ENCODE measurements around the gene HAUS7. TPM values are rescaled to one million over a fixed set of nuclear protein-coding genes. Genes with fewer than 3 reads are reported as not detected.

HAUS7 gene
- polyA plus RNA-seq, 2 of the 4 experiments (the other 2 are of a cell fraction), result 39.1 to 53.6 TPM

- ATAC-seq (no peak), FAIRE-seq (no peak), DNase-seq (ENCODE audit: low read depth in 1 of 2, low spot score in 1 of 2) (no peak)
- Histone ChIP-seq H3K9me3 (no peaks in the 10 kb centered on the region), H3K4me3 (no peak overlapping the region), H3K27ac (no peak overlapping the region), H3K4me1 (no peaks in the 10 kb centered on the region), H3K4me2 (no peak overlapping the region)
- CTCF ChIA-PET, result interaction anchor here (2.3 to 2.4 kb wide), 2 partner anchors 25 to 43 kb away, joined by 8 to 13 read pairs; partner anchors contain the start of gene HAUS7
- TF ChIP-seq GATA3 (IDR thresholded peaks at IDR 0.05; ENCODE audit: borderline replicate concordance) (no peak), HES2 (IDR thresholded peaks at IDR 0.05) (no peak), MAZ (IDR thresholded peaks at IDR 0.05; ENCODE audit: borderline replicate concordance, low read depth, low read length) (no peak)
- POLR2A ChIA-PET, result no interaction called here
- WGBS (ENCODE audit: missing lambda C conversion rate), result 83% methylated on average over 9 of the region's 9 CpGs
Observed at GRCh38 chrX:153514259-153514658, 43.9 kb upstream of the HAUS7 start.

- CTCF ChIA-PET, result no interaction called here
- 45% methylated on average over 4 of the region's 5 CpGs for WGBS (ENCODE audit: missing lambda C conversion rate)
- Histone ChIP-seq H3K9me3 (no peaks in the 10 kb centered on the region), H3K27ac (no peak overlapping the region), H3K4me2 (no peak overlapping the region), H3K4me3 (no peak overlapping the region), H3K4me1 (no peaks in the 10 kb centered on the region)
- TF ChIP-seq USF2 (IDR thresholded peaks at IDR 0.05) (no peak), MAX (IDR thresholded peaks at IDR 0.05) (no peak), HEYL (CRISPR knock-in tag; IDR thresholded peaks at IDR 0.05) (no peak), TP53 (CRISPR knock-in tag; IDR thresholded peaks at IDR 0.05) (no peak), HDAC2 (IDR thresholded peaks at IDR 0.05) (no peak), ESRRA (IDR thresholded peaks at IDR 0.05; ENCODE audit: borderline replicate concordance, low read length) (no peak), FOXS1 (CRISPR knock-in tag; IDR thresholded peaks at IDR 0.05) (no peak), RARB (CRISPR knock-in tag; IDR thresholded peaks at IDR 0.05) (no peak), POLR2AphosphoS2 (conservative IDR thresholded peaks at IDR 0.05; ENCODE audit: low read length) (no peak), CBX2 (IDR thresholded peaks at IDR 0.05; ENCODE audit: borderline replicate concordance, low read depth) (no peak), RFX5 (IDR thresholded peaks at IDR 0.05) (no peak), EHMT2 (IDR thresholded peaks at IDR 0.05; ENCODE audit: low read depth) (no peak), SMC3 (IDR thresholded peaks at IDR 0.05) (no peak), EHF (CRISPR knock-in tag; IDR thresholded peaks at IDR 0.05) (no peak), HMGXB4 (CRISPR knock-in tag; IDR thresholded peaks at IDR 0.05; ENCODE audit: borderline replicate concordance) (no peak), GATA3 (IDR thresholded peaks at IDR 0.05; ENCODE audit: borderline replicate concordance) (no peak), JUN (IDR thresholded peaks at IDR 0.05) (no peak), TFCP2L1 (CRISPR knock-in tag; IDR thresholded peaks at IDR 0.05) (no peak), NR3C1 (IDR thresholded peaks at IDR 0.05) (no peak), RNF2 (IDR thresholded peaks at IDR 0.05; ENCODE audit: borderline replicate concordance, low read depth) (no peak)
- POLR2A ChIA-PET, result no interaction called here
- FAIRE-seq, result no peak
- no peak for ATAC-seq
- DNase-seq (ENCODE audit: low read depth in 1 of 2, low spot score in 1 of 2), result no peak
Observed at GRCh38 chrX:153513265-153513664, 42.9 kb upstream of the HAUS7 start.

GRCh38 chrX:153512501-153512893, 42.1 kb upstream of the HAUS7 start:
- WGBS (ENCODE audit: missing lambda C conversion rate), result 60% methylated on average over 3 of the region's 3 CpGs
- CTCF ChIA-PET, result interaction anchor here (1.1 kb wide), 1 partner anchor 21 kb away, joined by 3 read pairs; no protein-coding TSS in a partner anchor
- DNase-seq (ENCODE audit: low read depth in 1 of 2, low spot score in 1 of 2), result no peak
- H3K4me3 ChIP-seq, result no peak overlapping the region
- no peak overlapping the region for H3K4me2 ChIP-seq
- no peaks in the 10 kb centered on the region for H3K9me3 ChIP-seq
- no peak for ATAC-seq
- FAIRE-seq, result no peak
- no peaks in the 10 kb centered on the region for H3K4me1 ChIP-seq
- H3K27ac ChIP-seq, result no peak overlapping the region
- POLR2A ChIA-PET, result no interaction called here
- TF ChIP-seq REST (IDR thresholded peaks at IDR 0.05) (no peak), RCOR1 (IDR thresholded peaks at IDR 0.05; ENCODE audit: low read depth, low read length) (no peak), HES2 (IDR thresholded peaks at IDR 0.05) (no peak), HEYL (CRISPR knock-in tag; IDR thresholded peaks at IDR 0.05) (no peak), EHF (CRISPR knock-in tag; IDR thresholded peaks at IDR 0.05) (no peak), FOXS1 (CRISPR knock-in tag; IDR thresholded peaks at IDR 0.05) (no peak), CBX2 (IDR thresholded peaks at IDR 0.05; ENCODE audit: borderline replicate concordance, low read depth) (no peak), HMGXB4 (CRISPR knock-in tag; IDR thresholded peaks at IDR 0.05; ENCODE audit: borderline replicate concordance) (no peak), TP53 (CRISPR knock-in tag; IDR thresholded peaks at IDR 0.05) (no peak)

Measured in A549 (cell line).